ENCODE results near the gene ATG14. TPM values are rescaled to one million over a fixed set of nuclear protein-coding genes. Genes with fewer than 3 reads are reported as not detected.

Gene ATG14
- total RNA-seq, 5 donors from 2014 or later (not counting 1 experiment from before 2014, with no cell fraction given): 13.2 to 18.1 (median 17.3) TPM

- no peaks in the 10 kb centered on the region for H3K9me3 Mint-ChIP-seq
- H3K4me3 Mint-ChIP-seq: peak overlapping the region; percentile 35 to 73 (median 46)
- H3K36me3 Mint-ChIP-seq: peaks cover 51% of the 10 kb centered on the region
- no peaks in the 10 kb centered on the region for H3K9me3 ChIP-seq
- peak; percentile 70 to 92 (median 78) for ATAC-seq (replicated peaks in 1 of 4)
- H3K36me3 ChIP-seq (ENCODE audit: control insufficient read depth in 2 of 2, extremely low read depth in 1 of 2, insufficient read depth in 1 of 2, low read length in 1 of 2): peaks cover 13 to 36% of the 10 kb centered on the region in 2 donors
- ChIA-PET POLR2A (interaction anchor here (0.5 to 1.0 kb wide), 7 partner anchors 11 to 127 kb away, joined by 3 to 4 read pairs (median 3); no protein-coding TSS in a partner anchor), CTCF (interaction anchor here (0.6 to 2.8 kb wide), 7 partner anchors 18 to 103 kb away, joined by 3 to 15 read pairs (median 3); no protein-coding TSS in a partner anchor)
- H3K27me3 Mint-ChIP-seq: no peaks in the 10 kb centered on the region
- peaks cover 14 to 19% of the 10 kb centered on the region in 2 experiments for H3K4me1 ChIP-seq (ENCODE audit: control insufficient read depth in 1 of 2, extremely low read depth in 1 of 2, insufficient read depth in 2 of 2, low read length in 2 of 2)
- no CpG with 5 or more reads among the region's 5 CpGs for WGBS (ENCODE audit: insufficient coverage)
- peak in 4 of 35 experiments; percentile 11 to 82 (median 28) for DNase-seq
- peak overlapping the region; percentile 80 for H3K27ac ChIP-seq (ENCODE audit: low read length)
- H3K4me1 Mint-ChIP-seq: peaks cover 31 to 46% (median 36%) of the 10 kb centered on the region in 3 donors
- H3K27me3 ChIP-seq (replicated peaks in 1 of 2; ENCODE audit: control insufficient read depth in 2 of 2, extremely low read depth in 1 of 2, insufficient read depth in 2 of 2, low read length in 1 of 2): no peaks in the 10 kb centered on the region
- no peak overlapping the region for H3K4me3 ChIP-seq (ENCODE audit: control insufficient read depth in 1 of 2, extremely low read depth in 1 of 2, low read length in 1 of 2)
- H3K27ac Mint-ChIP-seq: peak overlapping the region; percentile 90 to 95
These were observed 37.6 kb downstream of the ATG14 start for GRCh38 chr14:55373784-55374705.

GRCh38 chr14:55372825-55373224, 38.8 kb downstream of the ATG14 start:
- Mint-ChIP-seq H3K27ac (peak overlapping the region; percentile 68 to 79), H3K9me3 (no peaks in the 10 kb centered on the region), H3K27me3 (no peaks in the 10 kb centered on the region), H3K4me3 (no peak overlapping the region), H3K36me3 (peaks cover 46% of the 10 kb centered on the region), H3K4me1 (peaks cover 31 to 46% (median 36%) of the 10 kb centered on the region in 3 donors)
- Histone ChIP-seq H3K36me3 (ENCODE audit: control insufficient read depth in 2 of 2, extremely low read depth in 1 of 2, insufficient read depth in 1 of 2, low read length in 1 of 2) (peaks cover 13 to 37% of the 10 kb centered on the region in 2 donors), H3K4me1 (ENCODE audit: control insufficient read depth in 1 of 2, extremely low read depth in 1 of 2, insufficient read depth in 2 of 2, low read length in 2 of 2) (peaks cover 14 to 19% of the 10 kb centered on the region in 2 experiments), H3K4me3 (ENCODE audit: control insufficient read depth in 1 of 2, extremely low read depth in 1 of 2, low read length in 1 of 2) (no peak overlapping the region), H3K9me3 (no peaks in the 10 kb centered on the region), H3K27ac (ENCODE audit: low read length) (no peak overlapping the region), H3K27me3 (replicated peaks in 1 of 2; ENCODE audit: control insufficient read depth in 2 of 2, extremely low read depth in 1 of 2, insufficient read depth in 2 of 2, low read length in 1 of 2) (no peaks in the 10 kb centered on the region)
- ChIA-PET POLR2A (no interaction called here), CTCF (interaction anchor here (0.6 to 2.8 kb wide), 6 partner anchors 18 to 127 kb away, joined by 3 to 15 read pairs (median 6); no protein-coding TSS in a partner anchor)
- WGBS (ENCODE audit: insufficient coverage): 83% methylated on average over 6 of the region's 7 CpGs
- DNase-seq (no peak), ATAC-seq (replicated peaks in 1 of 4) (no peak)

GRCh38 chr14:55372423-55372822, 39.2 kb downstream of the ATG14 start:
- no peak overlapping the region for H3K4me3 Mint-ChIP-seq
- Histone ChIP-seq H3K27ac (ENCODE audit: low read length) (no peak overlapping the region), H3K36me3 (ENCODE audit: control insufficient read depth in 2 of 2, extremely low read depth in 1 of 2, insufficient read depth in 1 of 2, low read length in 1 of 2) (peaks cover 13 to 37% of the 10 kb centered on the region in 2 donors), H3K4me3 (ENCODE audit: control insufficient read depth in 1 of 2, extremely low read depth in 1 of 2, low read length in 1 of 2) (no peak overlapping the region), H3K4me1 (ENCODE audit: control insufficient read depth in 1 of 2, extremely low read depth in 1 of 2, insufficient read depth in 2 of 2, low read length in 2 of 2) (peaks cover 14 to 19% of the 10 kb centered on the region in 2 experiments), H3K27me3 (replicated peaks in 1 of 2; ENCODE audit: control insufficient read depth in 2 of 2, extremely low read depth in 1 of 2, insufficient read depth in 2 of 2, low read length in 1 of 2) (no peaks in the 10 kb centered on the region), H3K9me3 (no peaks in the 10 kb centered on the region)
- H3K4me1 Mint-ChIP-seq: peaks cover 31 to 46% (median 36%) of the 10 kb centered on the region in 3 donors
- H3K36me3 Mint-ChIP-seq: peaks cover 47% of the 10 kb centered on the region
- no peaks in the 10 kb centered on the region for H3K27me3 Mint-ChIP-seq
- no CpG with 5 or more reads among the region's 1 CpG for WGBS (ENCODE audit: insufficient coverage)
- POLR2A ChIA-PET: no interaction called here
- DNase-seq (no peak), ATAC-seq (replicated peaks in 1 of 4) (no peak)
- CTCF ChIA-PET: interaction anchor here (0.6 to 2.8 kb wide), 6 partner anchors 18 to 126 kb away, joined by 3 to 15 read pairs (median 4); no protein-coding TSS in a partner anchor
- peak overlapping the region; percentile 68 to 79 for H3K27ac Mint-ChIP-seq
- no peaks in the 10 kb centered on the region for H3K9me3 Mint-ChIP-seq

- no peaks in the 10 kb centered on the region for H3K27me3 ChIP-seq (replicated peaks in 1 of 2; ENCODE audit: control insufficient read depth in 2 of 2, extremely low read depth in 1 of 2, insufficient read depth in 2 of 2, low read length in 1 of 2)
These were observed 40.7 kb downstream of the ATG14 start for GRCh38 chr14:55370883-55371455.

GRCh38 chr14:55366271-55366670, 45.4 kb downstream of the ATG14 start:
- DNase-seq: no peak
- H3K27me3 ChIP-seq (replicated peaks in 1 of 2; ENCODE audit: control insufficient read depth in 2 of 2, extremely low read depth in 1 of 2, insufficient read depth in 2 of 2, low read length in 1 of 2): no peaks in the 10 kb centered on the region
- H3K27me3 Mint-ChIP-seq: no peaks in the 10 kb centered on the region
- peak overlapping the region; percentile 11 to 23 for H3K27ac Mint-ChIP-seq
- H3K4me1 ChIP-seq (ENCODE audit: control insufficient read depth in 1 of 2, extremely low read depth in 1 of 2, insufficient read depth in 2 of 2, low read length in 2 of 2): peaks cover 0 to 3% of the 10 kb centered on the region in 2 experiments
- H3K4me3 Mint-ChIP-seq: no peak overlapping the region
- ChIA-PET CTCF (interaction anchor here in 1 of 2 donors (0.6 kb wide), 2 partner anchors 11 to 43 kb away, joined by 3 to 4 read pairs; no protein-coding TSS in a partner anchor), POLR2A (interaction anchor here in 1 of 2 donors (0.6 kb wide), 1 partner anchor 53 kb away, joined by 3 read pairs; no protein-coding TSS in a partner anchor)
- H3K36me3 Mint-ChIP-seq: peaks cover 49% of the 10 kb centered on the region
- no peaks in the 10 kb centered on the region for H3K9me3 ChIP-seq
- no CpG with 5 or more reads among the region's 3 CpGs for WGBS (ENCODE audit: insufficient coverage)
- ATAC-seq (replicated peaks in 1 of 4): no peak
- H3K4me1 Mint-ChIP-seq: peaks cover 4 to 14% (median 10%) of the 10 kb centered on the region in 3 donors
- H3K4me3 ChIP-seq (ENCODE audit: control insufficient read depth in 1 of 2, extremely low read depth in 1 of 2, low read length in 1 of 2): no peak overlapping the region
- no peak overlapping the region for H3K27ac ChIP-seq (ENCODE audit: low read length)
- H3K36me3 ChIP-seq (ENCODE audit: control insufficient read depth in 2 of 2, extremely low read depth in 1 of 2, insufficient read depth in 1 of 2, low read length in 1 of 2): peaks cover 5 to 31% of the 10 kb centered on the region in 2 donors
- no peaks in the 10 kb centered on the region for H3K9me3 Mint-ChIP-seq

More at GRCh38 chr14:55370883-55371455, 40.7 kb downstream of the ATG14 start:
- ChIA-PET POLR2A (interaction anchor here (0.7 kb wide), 2 partner anchors 15 to 179 kb away, joined by 3 read pairs; no protein-coding TSS in a partner anchor), CTCF (interaction anchor here in 1 of 2 donors (0.6 kb wide), 1 partner anchor 450 kb away, joined by 3 read pairs; no protein-coding TSS in a partner anchor)
- Histone ChIP-seq H3K36me3 (ENCODE audit: control insufficient read depth in 2 of 2, extremely low read depth in 1 of 2, insufficient read depth in 1 of 2, low read length in 1 of 2) (peaks cover 5 to 33% of the 10 kb centered on the region in 2 donors), H3K9me3 (no peaks in the 10 kb centered on the region), H3K4me3 (ENCODE audit: control insufficient read depth in 1 of 2, extremely low read depth in 1 of 2, low read length in 1 of 2) (no peak overlapping the region), H3K4me1 (ENCODE audit: control insufficient read depth in 1 of 2, extremely low read depth in 1 of 2, insufficient read depth in 2 of 2, low read length in 2 of 2) (peaks cover 14 to 17% of the 10 kb centered on the region in 2 experiments), H3K27ac (ENCODE audit: low read length) (no peak overlapping the region)
- Mint-ChIP-seq H3K4me1 (peaks cover 24 to 40% (median 35%) of the 10 kb centered on the region in 3 donors), H3K4me3 (no peak overlapping the region), H3K36me3 (peaks cover 45% of the 10 kb centered on the region), H3K27me3 (no peaks in the 10 kb centered on the region), H3K27ac (peak overlapping the region; percentile 66 to 70), H3K9me3 (no peaks in the 10 kb centered on the region)
- DNase-seq (no peak), ATAC-seq (replicated peaks in 1 of 4) (no peak)
- 84% methylated on average over 8 of the region's 11 CpGs for WGBS (ENCODE audit: insufficient coverage)

Data from T-cell (primary cell).